Measurements from ENCODE around the gene SNAPC4. TPM values are rescaled to one million over a fixed set of nuclear protein-coding genes. Genes with fewer than 3 reads are reported as not detected.

SNAPC4 gene
- total and polyA plus RNA-seq, 10 donors: 4.6 to 14.5 (median 10.1) TPM

GRCh38 chr9:136391737-136392537 is 8.0 kb downstream of the SNAPC4 start:
- TF ChIP-seq POLR2AphosphoS5 (IDR thresholded peaks at IDR 0.05) (peak in 1 of 3 donors; percentile 27), POLR2A (IDR thresholded peaks at IDR 0.05) (no peak), CTCF (IDR thresholded peaks at IDR 0.05 in 8 of 11, conservative IDR thresholded peaks at IDR 0.05 in 3 of 11) (no peak)
- intact Hi-C loops (cut with DNase I; ENCODE audit: low total_unique reads): no loop called here
- H3K27ac ChIP-seq: no peak overlapping the region
- H3K9me3 ChIP-seq: no peaks in the 10 kb centered on the region
- H3K36me3 ChIP-seq: peaks cover 0 to 100% (median 93%) of the 10 kb centered on the region in 6 donors
- no peak overlapping the region for H3K4me3 ChIP-seq
- H3K27me3 ChIP-seq (replicated peaks in 1 of 7): no peaks in the 10 kb centered on the region
- 93 to 96% (median 95%) methylated on average over 21 to 28 of the region's 28 CpGs for WGBS, 5 donors
- H3K4me1 ChIP-seq: no peaks in the 10 kb centered on the region
- no peak for DNase-seq

GRCh38 chr9:136389396-136389795 is 10.6 kb downstream of the SNAPC4 start:
- TF ChIP-seq POLR2AphosphoS5 (IDR thresholded peaks at IDR 0.05): no peak
- TF ChIP-seq POLR2A (IDR thresholded peaks at IDR 0.05): no peak
- no peak for TF ChIP-seq CTCF (IDR thresholded peaks at IDR 0.05 in 8 of 11, conservative IDR thresholded peaks at IDR 0.05 in 3 of 11)
- no peak overlapping the region for H3K4me3 ChIP-seq
- H3K4me1 ChIP-seq: no peaks in the 10 kb centered on the region
- H3K27me3 ChIP-seq (replicated peaks in 1 of 7): no peaks in the 10 kb centered on the region
- H3K9me3 ChIP-seq: no peaks in the 10 kb centered on the region
- no peak for DNase-seq
- H3K36me3 ChIP-seq: peaks cover 0 to 100% (median 76%) of the 10 kb centered on the region in 6 donors
- no peak overlapping the region for H3K27ac ChIP-seq
- intact Hi-C loops (cut with DNase I; ENCODE audit: low total_unique reads): no loop called here
- 86 to 94% (median 87%) methylated on average over 14 of the region's 14 CpGs for WGBS, 5 donors

GRCh38 chr9:136387217-136387616 is 12.8 kb downstream of the SNAPC4 start:
- TF ChIP-seq POLR2AphosphoS5 (IDR thresholded peaks at IDR 0.05) (no peak), POLR2A (IDR thresholded peaks at IDR 0.05) (no peak), CTCF (IDR thresholded peaks at IDR 0.05 in 8 of 11, conservative IDR thresholded peaks at IDR 0.05 in 3 of 11) (no peak)
- Histone ChIP-seq H3K36me3 (peaks cover 0 to 100% (median 75%) of the 10 kb centered on the region in 6 donors), H3K4me3 (no peak overlapping the region), H3K27me3 (replicated peaks in 1 of 7) (no peaks in the 10 kb centered on the region), H3K4me1 (no peaks in the 10 kb centered on the region), H3K27ac (no peak overlapping the region), H3K9me3 (no peaks in the 10 kb centered on the region)
- intact Hi-C loops (cut with DNase I; ENCODE audit: low total_unique reads): no loop called here
- DNase-seq: no peak
- WGBS, 5 donors: 94 to 98% (median 97%) methylated on average over 19 of the region's 19 CpGs

GRCh38 chr9:136386018-136386417 is 14.0 kb downstream of the SNAPC4 start:
- H3K27ac ChIP-seq: no peak overlapping the region
- WGBS, 5 donors: 68 to 88% (median 75%) methylated on average over 13 of the region's 13 CpGs
- intact Hi-C loops (cut with DNase I; ENCODE audit: low total_unique reads): no loop called here
- H3K36me3 ChIP-seq: peaks cover 0 to 100% (median 75%) of the 10 kb centered on the region in 6 donors
- H3K4me1 ChIP-seq: no peaks in the 10 kb centered on the region
- no peak overlapping the region for H3K4me3 ChIP-seq
- H3K27me3 ChIP-seq (replicated peaks in 1 of 7): no peaks in the 10 kb centered on the region
- no peak for TF ChIP-seq POLR2A (IDR thresholded peaks at IDR 0.05)
- no peak for TF ChIP-seq POLR2AphosphoS5 (IDR thresholded peaks at IDR 0.05)
- no peak for TF ChIP-seq CTCF (IDR thresholded peaks at IDR 0.05 in 8 of 11, conservative IDR thresholded peaks at IDR 0.05 in 3 of 11)
- no peak for DNase-seq
- H3K9me3 ChIP-seq: no peaks in the 10 kb centered on the region
